ENCODE data around the gene KCNMB4. TPM values are rescaled to one million over a fixed set of nuclear protein-coding genes. Genes with fewer than 3 reads are reported as not detected.

Gene KCNMB4
- total and polyA plus RNA-seq, 4 donors = 0.46 to 1.3 (median 0.65) TPM

GRCh38 chr12:70459786-70460185, 93.7 kb downstream of the KCNMB4 start:
- no peak for TF ChIP-seq EGR1 (IDR thresholded peaks at IDR 0.05; ENCODE audit: low read depth in 2 of 2)
- TF ChIP-seq YY1 (IDR thresholded peaks at IDR 0.05) = no peak
- no peak for TF ChIP-seq MAX (IDR thresholded peaks at IDR 0.05)
- TF ChIP-seq RXRA (IDR thresholded peaks at IDR 0.05) = no peak
- TF ChIP-seq FOXA2 (IDR thresholded peaks at IDR 0.05) = no peak
- no peak for TF ChIP-seq TAF1 (conservative IDR thresholded peaks at IDR 0.05)
- TF ChIP-seq, protein P1, sequence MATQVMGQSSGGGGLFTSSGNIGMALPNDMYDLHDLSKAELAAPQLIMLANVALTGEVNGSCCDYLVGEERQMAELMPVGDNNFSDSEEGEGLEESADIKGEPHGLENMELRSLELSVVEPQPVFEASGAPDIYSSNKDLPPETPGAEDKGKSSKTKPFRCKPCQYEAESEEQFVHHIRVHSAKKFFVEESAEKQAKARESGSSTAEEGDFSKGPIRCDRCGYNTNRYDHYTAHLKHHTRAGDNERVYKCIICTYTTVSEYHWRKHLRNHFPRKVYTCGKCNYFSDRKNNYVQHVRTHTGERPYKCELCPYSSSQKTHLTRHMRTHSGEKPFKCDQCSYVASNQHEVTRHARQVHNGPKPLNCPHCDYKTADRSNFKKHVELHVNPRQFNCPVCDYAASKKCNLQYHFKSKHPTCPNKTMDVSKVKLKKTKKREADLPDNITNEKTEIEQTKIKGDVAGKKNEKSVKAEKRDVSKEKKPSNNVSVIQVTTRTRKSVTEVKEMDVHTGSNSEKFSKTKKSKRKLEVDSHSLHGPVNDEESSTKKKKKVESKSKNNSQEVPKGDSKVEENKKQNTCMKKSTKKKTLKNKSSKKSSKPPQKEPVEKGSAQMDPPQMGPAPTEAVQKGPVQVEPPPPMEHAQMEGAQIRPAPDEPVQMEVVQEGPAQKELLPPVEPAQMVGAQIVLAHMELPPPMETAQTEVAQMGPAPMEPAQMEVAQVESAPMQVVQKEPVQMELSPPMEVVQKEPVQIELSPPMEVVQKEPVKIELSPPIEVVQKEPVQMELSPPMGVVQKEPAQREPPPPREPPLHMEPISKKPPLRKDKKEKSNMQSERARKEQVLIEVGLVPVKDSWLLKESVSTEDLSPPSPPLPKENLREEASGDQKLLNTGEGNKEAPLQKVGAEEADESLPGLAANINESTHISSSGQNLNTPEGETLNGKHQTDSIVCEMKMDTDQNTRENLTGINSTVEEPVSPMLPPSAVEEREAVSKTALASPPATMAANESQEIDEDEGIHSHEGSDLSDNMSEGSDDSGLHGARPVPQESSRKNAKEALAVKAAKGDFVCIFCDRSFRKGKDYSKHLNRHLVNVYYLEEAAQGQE (IDR thresholded peaks at IDR 0.05) = no peak
- no peak for TF ChIP-seq RAD21 (IDR thresholded peaks at IDR 0.05)
- TF ChIP-seq NR2F2 (IDR thresholded peaks at IDR 0.05) = no peak
- TF ChIP-seq FOXA1 (IDR thresholded peaks at IDR 0.05) = no peak
- no peak for TF ChIP-seq HNF4G (IDR thresholded peaks at IDR 0.05)
- TF ChIP-seq HNF4A (conservative IDR thresholded peaks at IDR 0.05) = no peak
- TF ChIP-seq ATF3 (IDR thresholded peaks at IDR 0.05) = no peak
- no peak for TF ChIP-seq GABPA (IDR thresholded peaks at IDR 0.05 in 1 of 2, conservative IDR thresholded peaks at IDR 0.05 in 1 of 2)
- Histone ChIP-seq H3K4me1 (ENCODE audit: control insufficient read depth in 4 of 4, insufficient read depth in 4 of 4, low read length in 3 of 4) (no peaks in the 10 kb centered on the region), H3K9me3 (ENCODE audit: control insufficient read depth in 4 of 4, low read length in 3 of 4) (no peaks in the 10 kb centered on the region), H3K36me3 (ENCODE audit: control insufficient read depth in 4 of 4, insufficient read depth in 3 of 4, low read depth in 1 of 4, low read length in 3 of 4) (no peaks in the 10 kb centered on the region), H3K4me3 (ENCODE audit: low read depth in 1 of 3, low read length in 3 of 3) (no peak overlapping the region), H3K27ac (ENCODE audit: low read depth in 1 of 2, low read length in 2 of 2) (no peak overlapping the region), H3K9ac (ENCODE audit: low read depth in 1 of 2, low read length in 2 of 2) (no peak overlapping the region), H3K27me3 (ENCODE audit: control insufficient read depth in 4 of 4, insufficient read depth in 4 of 4, low read length in 3 of 4) (no peaks in the 10 kb centered on the region)
- DNase-seq (ENCODE audit: low spot score) = no peak

- Histone ChIP-seq H3K4me1 (ENCODE audit: control insufficient read depth in 4 of 4, insufficient read depth in 4 of 4, low read length in 3 of 4) (no peaks in the 10 kb centered on the region), H3K27me3 (ENCODE audit: control insufficient read depth in 4 of 4, insufficient read depth in 4 of 4, low read length in 3 of 4) (no peaks in the 10 kb centered on the region), H3K27ac (ENCODE audit: low read depth in 1 of 2, low read length in 2 of 2) (no peak overlapping the region), H3K36me3 (ENCODE audit: control insufficient read depth in 4 of 4, insufficient read depth in 3 of 4, low read depth in 1 of 4, low read length in 3 of 4) (no peaks in the 10 kb centered on the region), H3K4me3 (ENCODE audit: low read depth in 1 of 3, low read length in 3 of 3) (no peak overlapping the region), H3K9ac (ENCODE audit: low read depth in 1 of 2, low read length in 2 of 2) (no peak overlapping the region), H3K9me3 (ENCODE audit: control insufficient read depth in 4 of 4, low read length in 3 of 4) (no peaks in the 10 kb centered on the region)
- DNase-seq (ENCODE audit: low spot score) = no peak
- 80% methylated on average over 4 of the region's 4 CpGs for WGBS
- TF ChIP-seq EGR1 (IDR thresholded peaks at IDR 0.05; ENCODE audit: low read depth in 2 of 2) (no peak), CTCF (IDR thresholded peaks at IDR 0.05; ENCODE audit: low read depth, low read length, missing input control) (no peak), RAD21 (IDR thresholded peaks at IDR 0.05) (no peak), HNF4A (conservative IDR thresholded peaks at IDR 0.05) (no peak), ATF3 (IDR thresholded peaks at IDR 0.05) (no peak)
Measured at GRCh38 chr12:70463997-70464396, 97.9 kb downstream of the KCNMB4 start.
